ENCODE data around the gene UGT1A4. TPM values are rescaled to one million over a fixed set of nuclear protein-coding genes. Genes with fewer than 3 reads are reported as not detected.

The UGT1A4 gene
- total RNA-seq, 1 donor, result not detected

DNA sequence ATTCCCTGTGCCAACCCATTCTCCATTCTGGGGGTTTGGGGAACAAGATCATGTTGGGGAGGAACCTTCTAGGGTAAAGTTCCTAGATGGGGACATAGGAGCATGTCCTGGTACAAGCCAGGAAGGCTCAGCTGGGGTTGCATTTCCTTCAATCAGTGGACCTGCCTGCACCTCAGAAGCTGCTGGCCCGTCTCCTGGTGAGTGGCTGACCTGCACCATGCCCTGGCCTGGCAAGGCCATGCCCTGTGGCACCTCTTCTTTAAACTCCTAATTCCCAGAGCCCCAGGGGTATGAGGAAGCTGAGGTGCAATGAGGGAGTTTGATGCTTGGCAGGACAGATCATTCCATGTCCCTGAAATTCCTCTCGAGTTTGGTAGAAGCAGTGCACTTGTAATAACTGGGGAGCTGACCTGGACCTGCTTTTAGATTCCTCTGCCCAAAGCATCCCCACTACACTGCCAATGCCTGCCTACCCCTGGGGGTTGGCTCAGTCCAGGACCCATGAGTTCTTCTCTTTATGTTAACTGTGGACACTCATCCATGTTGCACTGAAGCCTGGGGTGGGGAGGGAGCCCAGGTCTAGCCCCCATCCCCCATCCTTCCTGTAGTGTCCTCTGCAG, 84.9 kb downstream of the UGT1A4 start:
- no peak for DNase-seq (ENCODE audit: low read depth)
- TF ChIP-seq, protein P1, sequence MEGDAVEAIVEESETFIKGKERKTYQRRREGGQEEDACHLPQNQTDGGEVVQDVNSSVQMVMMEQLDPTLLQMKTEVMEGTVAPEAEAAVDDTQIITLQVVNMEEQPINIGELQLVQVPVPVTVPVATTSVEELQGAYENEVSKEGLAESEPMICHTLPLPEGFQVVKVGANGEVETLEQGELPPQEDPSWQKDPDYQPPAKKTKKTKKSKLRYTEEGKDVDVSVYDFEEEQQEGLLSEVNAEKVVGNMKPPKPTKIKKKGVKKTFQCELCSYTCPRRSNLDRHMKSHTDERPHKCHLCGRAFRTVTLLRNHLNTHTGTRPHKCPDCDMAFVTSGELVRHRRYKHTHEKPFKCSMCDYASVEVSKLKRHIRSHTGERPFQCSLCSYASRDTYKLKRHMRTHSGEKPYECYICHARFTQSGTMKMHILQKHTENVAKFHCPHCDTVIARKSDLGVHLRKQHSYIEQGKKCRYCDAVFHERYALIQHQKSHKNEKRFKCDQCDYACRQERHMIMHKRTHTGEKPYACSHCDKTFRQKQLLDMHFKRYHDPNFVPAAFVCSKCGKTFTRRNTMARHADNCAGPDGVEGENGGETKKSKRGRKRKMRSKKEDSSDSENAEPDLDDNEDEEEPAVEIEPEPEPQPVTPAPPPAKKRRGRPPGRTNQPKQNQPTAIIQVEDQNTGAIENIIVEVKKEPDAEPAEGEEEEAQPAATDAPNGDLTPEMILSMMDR (IDR thresholded peaks at IDR 0.05; ENCODE audit: insufficient read depth, low read length), result no peak
- H3K4me3 ChIP-seq (ENCODE audit: low read depth, low read length), result no peak overlapping the region

- no peak for DNase-seq (ENCODE audit: low read depth)
- no peak overlapping the region for H3K4me3 ChIP-seq (ENCODE audit: low read depth, low read length)
- TF ChIP-seq, protein P1 (IDR thresholded peaks at IDR 0.05; ENCODE audit: insufficient read depth, low read length), result no peak
Observed at GRCh38 chr2:233803994-233804393, 85.5 kb downstream of the UGT1A4 start.

DNA sequence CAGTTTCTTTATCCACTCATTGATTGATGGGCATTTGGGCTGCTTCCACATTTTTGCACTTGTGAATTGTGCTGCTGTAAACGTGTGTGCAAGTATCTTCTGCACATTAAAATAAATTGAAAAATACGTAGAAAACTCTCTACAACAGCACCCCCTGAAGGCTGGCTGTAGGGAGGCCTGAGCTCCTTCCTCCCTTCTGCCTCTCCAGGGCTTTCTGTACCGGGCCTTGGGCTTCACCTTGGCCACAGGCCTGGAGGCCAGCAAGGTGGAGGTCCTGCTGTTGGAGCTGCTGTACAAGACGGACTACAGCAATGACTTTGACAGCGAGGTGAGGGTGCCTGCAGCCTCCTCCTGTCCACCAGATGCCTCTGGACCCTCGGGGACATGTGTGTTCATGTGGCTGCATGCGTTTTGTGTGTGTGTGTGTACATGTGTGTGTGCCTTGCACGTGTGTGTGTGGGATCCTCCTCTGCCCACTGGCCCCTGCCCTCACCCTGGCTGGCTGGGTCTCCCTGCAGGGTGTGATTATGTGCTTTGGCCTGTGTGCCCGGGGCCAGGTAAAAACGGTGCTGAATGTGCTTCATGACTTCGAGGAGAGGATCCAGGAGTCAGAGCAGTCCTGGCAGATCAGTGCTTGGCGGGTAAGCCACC, 88.8 kb downstream of the UGT1A4 start:
- no peak overlapping the region for H3K4me3 ChIP-seq (ENCODE audit: low read depth, low read length)
- DNase-seq (ENCODE audit: low read depth), result no peak
- TF ChIP-seq, protein P1 (IDR thresholded peaks at IDR 0.05; ENCODE audit: insufficient read depth, low read length), result peak; percentile 1

DNA sequence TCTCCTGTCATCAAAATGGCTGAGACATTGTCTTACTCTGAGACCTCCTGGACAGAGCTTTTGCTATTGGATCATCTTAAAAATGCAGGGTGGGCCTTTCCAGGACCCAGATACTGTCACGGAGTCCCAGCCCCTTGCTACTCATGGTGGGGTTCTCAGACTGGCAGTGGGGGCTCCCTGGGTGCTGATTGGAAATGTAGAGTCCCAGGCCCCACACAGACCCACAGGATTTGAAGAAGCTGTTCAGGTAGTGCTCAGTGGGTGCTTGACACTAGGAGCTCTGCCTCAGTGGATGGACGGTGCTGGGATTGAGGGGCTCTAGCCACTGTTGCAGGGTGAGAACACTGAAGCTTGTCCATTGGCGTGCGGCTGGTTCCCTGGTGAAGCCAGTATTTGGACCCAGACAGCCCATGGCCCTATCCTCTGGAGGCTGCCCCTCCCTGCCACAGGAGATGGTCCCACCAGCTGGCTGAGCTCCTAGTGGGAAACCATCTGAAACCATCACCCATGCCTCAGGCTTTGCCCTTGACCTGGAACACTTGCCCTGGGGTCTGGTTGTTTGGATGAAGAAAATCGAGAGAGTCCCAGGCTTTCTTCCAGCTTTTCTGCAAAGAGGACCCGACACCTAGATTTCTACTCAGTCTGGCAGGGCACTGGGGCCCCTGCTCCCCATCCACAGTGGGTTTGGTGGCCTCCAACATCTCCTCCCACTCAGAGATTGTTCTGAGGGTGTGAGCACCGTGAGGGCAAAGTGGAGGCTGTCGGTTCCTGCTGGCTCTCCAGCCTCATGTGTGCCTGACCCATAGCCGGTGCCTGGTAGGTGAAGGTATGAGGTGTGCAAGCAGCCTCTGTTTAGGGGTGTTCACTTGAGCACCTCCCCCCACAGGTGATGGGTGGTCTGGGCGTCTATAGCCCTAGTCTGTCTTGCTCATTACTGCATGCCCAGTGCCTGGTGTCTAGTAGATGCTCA, 89.7 kb downstream of the UGT1A4 start:
- no peak for DNase-seq (ENCODE audit: low read depth)
- TF ChIP-seq, protein P1 (IDR thresholded peaks at IDR 0.05; ENCODE audit: insufficient read depth, low read length), result no peak
- H3K4me3 ChIP-seq (ENCODE audit: low read depth, low read length), result no peak overlapping the region

- no peak overlapping the region for H3K4me3 ChIP-seq (ENCODE audit: low read depth, low read length)
- TF ChIP-seq, protein P1 (IDR thresholded peaks at IDR 0.05; ENCODE audit: insufficient read depth, low read length), result no peak
- DNase-seq (ENCODE audit: low read depth), result no peak
Observed at GRCh38 chr2:233810385-233810784, 91.8 kb downstream of the UGT1A4 start.

DNA sequence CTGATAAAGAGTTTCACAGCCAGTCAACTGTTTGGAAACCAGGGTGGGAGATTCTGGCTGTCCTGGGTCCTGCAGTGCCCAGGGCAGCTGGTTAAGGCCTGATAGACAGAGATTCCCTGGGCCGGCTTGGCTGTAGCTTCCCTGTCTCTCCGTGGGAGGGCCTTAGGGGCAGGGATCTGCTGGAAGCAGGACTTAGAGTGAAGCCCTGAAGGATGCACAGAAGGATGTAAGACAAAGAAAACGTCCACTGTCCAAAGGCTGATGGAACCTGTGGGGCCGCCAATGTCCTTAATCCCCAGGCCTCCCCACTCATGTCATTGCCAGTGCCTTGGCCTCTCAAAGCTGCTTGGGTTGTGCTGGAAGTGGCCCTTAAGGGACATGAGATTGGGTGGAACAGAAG, 92.6 kb downstream of the UGT1A4 start:
- H3K4me3 ChIP-seq (ENCODE audit: low read depth, low read length), result no peak overlapping the region
- no peak for DNase-seq (ENCODE audit: low read depth)
- TF ChIP-seq, protein P1 (IDR thresholded peaks at IDR 0.05; ENCODE audit: insufficient read depth, low read length), result no peak
